ENCODE results near the gene CYTH3.

- no peak for TF ChIP-seq CTCF (IDR thresholded peaks at IDR 0.05)
- TF ChIP-seq POLR2A (IDR thresholded peaks at IDR 0.05), result no peak
- TF ChIP-seq EP300 (IDR thresholded peaks at IDR 0.05), result no peak
Observed at GRCh38 chr7:6306471-6306870, 34.0 kb upstream of the CYTH3 start.

Data from ovary (tissue), 3 donors.